ENCODE results near the gene CDK19. TPM values are rescaled to one million over a fixed set of nuclear protein-coding genes. Genes with fewer than 3 reads are reported as not detected.
"Not testable (repeated sequence)": the region's sequence is repeated elsewhere in the genome, so short reads cannot be mapped to it uniquely, and the experiment has no call there.

The CDK19 gene
- total and polyA plus RNA-seq, 7 experiments from 2014 or later = 1.3 to 24.4 (median 20.4) TPM

- Histone ChIP-seq H3K36me3 (ENCODE audit: control insufficient read depth in 2 of 3, insufficient read depth in 3 of 3, low read length in 3 of 3) (no peaks in the 10 kb centered on the region), H3K27me3 (ENCODE audit: control insufficient read depth in 2 of 2, insufficient read depth in 2 of 2, low read length in 2 of 2) (no peaks in the 10 kb centered on the region), H3K9me3 (ENCODE audit: control insufficient read depth in 2 of 3, low read length in 3 of 3) (no peaks in the 10 kb centered on the region), H3K4me3 (ENCODE audit: low read length) (no peak overlapping the region), H3K4me1 (ENCODE audit: control insufficient read depth in 2 of 2, insufficient read depth in 2 of 2, low read length in 2 of 2) (no peaks in the 10 kb centered on the region), H3K27ac (ENCODE audit: low read depth, low read length) (no peak overlapping the region)
- H3K36me3 Mint-ChIP-seq = peaks cover 0 to 1% (median 0%) of the 10 kb centered on the region in 5 donors
- H3K27me3 Mint-ChIP-seq = peaks cover 0 to 2% (median 0%) of the 10 kb centered on the region in 5 donors
- no peak overlapping the region for H3K4me3 Mint-ChIP-seq
- H3K4me1 Mint-ChIP-seq = peaks cover 4 to 12% (median 9%) of the 10 kb centered on the region in 7 donors
- DNase-seq (no peak), ATAC-seq (no peak)
- intact Hi-C loops (cut with micrococcal nuclease) = no loop called here
- H3K27ac Mint-ChIP-seq = no peak overlapping the region
- POLR2A ChIA-PET = interaction anchor here (1.0 kb wide), 1 partner anchor 18 kb away, joined by 3 read pairs; the partner anchor contains the start of gene AMD1
- CTCF ChIA-PET = no interaction called here
- H3K9me3 Mint-ChIP-seq = no peaks in the 10 kb centered on the region
These were observed 41.0 kb upstream of the CDK19 start for GRCh38 chr6:110856296-110856695.

- no peak for ATAC-seq
- POLR2A ChIA-PET = interaction anchor here (0.7 kb wide), 1 partner anchor 21 kb away, joined by 3 read pairs; the partner anchor contains the start of gene AMD1
- Histone ChIP-seq H3K4me1 (ENCODE audit: control insufficient read depth in 2 of 2, insufficient read depth in 2 of 2, low read length in 2 of 2) (no peaks in the 10 kb centered on the region), H3K9me3 (ENCODE audit: control insufficient read depth in 2 of 3, low read length in 3 of 3) (no peaks in the 10 kb centered on the region), H3K36me3 (ENCODE audit: control insufficient read depth in 2 of 3, insufficient read depth in 3 of 3, low read length in 3 of 3) (no peaks in the 10 kb centered on the region), H3K27ac (ENCODE audit: low read depth, low read length) (no peak overlapping the region), H3K27me3 (ENCODE audit: control insufficient read depth in 2 of 2, insufficient read depth in 2 of 2, low read length in 2 of 2) (no peaks in the 10 kb centered on the region), H3K4me3 (ENCODE audit: low read length) (no peak overlapping the region)
- DNase-seq = no peak
- Mint-ChIP-seq H3K9me3 (no peaks in the 10 kb centered on the region), H3K4me1 (peaks cover 0 to 2% (median under 1%) of the 10 kb centered on the region in 7 donors), H3K27me3 (peaks cover 0 to 7% (median 0%) of the 10 kb centered on the region in 5 donors), H3K4me3 (no peak overlapping the region), H3K36me3 (no peaks in the 10 kb centered on the region), H3K27ac (no peak overlapping the region)
- intact Hi-C loops (cut with micrococcal nuclease) = no loop called here
- CTCF ChIA-PET = interaction anchor here (0.6 to 1.1 kb wide), 2 partner anchors 13 to 24 kb away, joined by 3 read pairs; no protein-coding TSS in a partner anchor
These were observed 38.6 kb upstream of the CDK19 start for GRCh38 chr6:110853754-110854477.

- Mint-ChIP-seq H3K9me3 (no peaks in the 10 kb centered on the region), H3K36me3 (no peaks in the 10 kb centered on the region), H3K4me3 (no peak overlapping the region), H3K4me1 (no peaks in the 10 kb centered on the region), H3K27me3 (peaks cover 0 to 14% (median 0%) of the 10 kb centered on the region in 5 donors), H3K27ac (no peak overlapping the region)
- Histone ChIP-seq H3K27me3 (ENCODE audit: control insufficient read depth in 2 of 2, insufficient read depth in 2 of 2, low read length in 2 of 2) (no peaks in the 10 kb centered on the region), H3K4me3 (ENCODE audit: low read length) (no peak overlapping the region), H3K9me3 (ENCODE audit: control insufficient read depth in 2 of 3, low read length in 3 of 3) (no peaks in the 10 kb centered on the region), H3K4me1 (ENCODE audit: control insufficient read depth in 2 of 2, insufficient read depth in 2 of 2, low read length in 2 of 2) (no peaks in the 10 kb centered on the region), H3K36me3 (ENCODE audit: control insufficient read depth in 2 of 3, insufficient read depth in 3 of 3, low read length in 3 of 3) (no peaks in the 10 kb centered on the region), H3K27ac (ENCODE audit: low read depth, low read length) (no peak overlapping the region)
- intact Hi-C loops (cut with micrococcal nuclease) = no loop called here
- CTCF ChIA-PET = no interaction called here
- POLR2A ChIA-PET = no interaction called here
- ATAC-seq = no peak
- DNase-seq = no peak
These were observed 37.5 kb upstream of the CDK19 start for GRCh38 chr6:110852773-110853172.

- ChIA-PET POLR2A (no interaction called here), CTCF (interaction anchor here (0.7 kb wide), 1 partner anchor 23 kb away, joined by 4 read pairs; no protein-coding TSS in a partner anchor)
These were observed 34.5 kb upstream of the CDK19 start for GRCh38 chr6:110849781-110850180.

GRCh38 chr6:110841266-110841665 is 26.0 kb upstream of the CDK19 start:
- H3K36me3 Mint-ChIP-seq = peaks cover 0 to 4% (median 0%) of the 10 kb centered on the region in 5 donors
- DNase-seq (no peak), ATAC-seq (no peak)
- intact Hi-C loops (cut with micrococcal nuclease) = no loop called here
- peaks cover 0 to 4% (median 0%) of the 10 kb centered on the region in 7 donors for H3K4me1 Mint-ChIP-seq
- no peaks in the 10 kb centered on the region for H3K9me3 Mint-ChIP-seq
- POLR2A ChIA-PET = interaction anchor here (0.6 kb wide), 1 partner anchor 78 kb away, joined by 3 read pairs; no protein-coding TSS in a partner anchor
- H3K4me3 Mint-ChIP-seq = no peak overlapping the region
- Histone ChIP-seq H3K27me3 (ENCODE audit: control insufficient read depth in 2 of 2, insufficient read depth in 2 of 2, low read length in 2 of 2) (no peaks in the 10 kb centered on the region), H3K27ac (ENCODE audit: low read depth, low read length) (no peak overlapping the region), H3K36me3 (ENCODE audit: control insufficient read depth in 2 of 3, insufficient read depth in 3 of 3, low read length in 3 of 3) (no peaks in the 10 kb centered on the region), H3K9me3 (ENCODE audit: control insufficient read depth in 2 of 3, low read length in 3 of 3) (no peaks in the 10 kb centered on the region), H3K4me1 (ENCODE audit: control insufficient read depth in 2 of 2, insufficient read depth in 2 of 2, low read length in 2 of 2) (no peaks in the 10 kb centered on the region), H3K4me3 (ENCODE audit: low read length) (no peak overlapping the region)
- H3K27ac Mint-ChIP-seq = no peak overlapping the region
- CTCF ChIA-PET = interaction anchor here (1.3 kb wide), 1 partner anchor 12 kb away, joined by 3 read pairs; no protein-coding TSS in a partner anchor
- H3K27me3 Mint-ChIP-seq = no peaks in the 10 kb centered on the region

More at GRCh38 chr6:110849781-110850180, 34.5 kb upstream of the CDK19 start:
- intact Hi-C loops (cut with micrococcal nuclease) = no loop called here
- no peak overlapping the region for H3K4me3 Mint-ChIP-seq
- no peak for ATAC-seq
- no peaks in the 10 kb centered on the region for H3K36me3 ChIP-seq (ENCODE audit: control insufficient read depth in 2 of 3, insufficient read depth in 3 of 3, low read length in 3 of 3)
- no peak for DNase-seq
- no peaks in the 10 kb centered on the region for H3K4me1 Mint-ChIP-seq
- no peak overlapping the region for H3K27ac ChIP-seq (ENCODE audit: low read depth, low read length)
- peak overlapping the region in 1 of 9 donors; percentile 41 for H3K27ac Mint-ChIP-seq
- H3K27me3 ChIP-seq (ENCODE audit: control insufficient read depth in 2 of 2, insufficient read depth in 2 of 2, low read length in 2 of 2) = no peaks in the 10 kb centered on the region
- H3K9me3 ChIP-seq (ENCODE audit: control insufficient read depth in 2 of 3, low read length in 3 of 3) = no peaks in the 10 kb centered on the region
- H3K36me3 Mint-ChIP-seq = peaks cover 0 to 1% (median 0%) of the 10 kb centered on the region in 5 donors
- H3K4me3 ChIP-seq (ENCODE audit: low read length) = no peak overlapping the region
- H3K27me3 Mint-ChIP-seq = peaks cover 0 to 14% (median 0%) of the 10 kb centered on the region in 5 donors
- H3K4me1 ChIP-seq (ENCODE audit: control insufficient read depth in 2 of 2, insufficient read depth in 2 of 2, low read length in 2 of 2) = no peaks in the 10 kb centered on the region
- H3K9me3 Mint-ChIP-seq = no peaks in the 10 kb centered on the region

- H3K4me3 Mint-ChIP-seq; H3K9me3 ChIP-seq (ENCODE audit: control insufficient read depth in 2 of 3, low read length in 3 of 3); H3K27me3 Mint-ChIP-seq; intact Hi-C loops (cut with micrococcal nuclease); H3K9me3 Mint-ChIP-seq; H3K4me3 ChIP-seq (ENCODE audit: low read length); H3K27ac ChIP-seq (ENCODE audit: low read depth, low read length); H3K27ac Mint-ChIP-seq; H3K4me1 Mint-ChIP-seq; DNase-seq; H3K27me3 ChIP-seq (ENCODE audit: control insufficient read depth in 2 of 2, insufficient read depth in 2 of 2, low read length in 2 of 2); H3K36me3 Mint-ChIP-seq; H3K4me1 ChIP-seq (ENCODE audit: control insufficient read depth in 2 of 2, insufficient read depth in 2 of 2, low read length in 2 of 2); ATAC-seq; H3K36me3 ChIP-seq (ENCODE audit: control insufficient read depth in 2 of 3, insufficient read depth in 3 of 3, low read length in 3 of 3); CTCF ChIA-PET; POLR2A ChIA-PET: not testable (repeated sequence)
These were observed 20.5 kb upstream of the CDK19 start for GRCh38 chr6:110835751-110836150.
